Neural progenitor cell (in vitro differentiated cells): ENCODE data around the gene DDAH1.

Experiments
- CTCF ChIP-seq: fragments of 200-600 bp; sonication (generic); IDR thresholded peaks from 2 replicates; pipeline ENCODE4 v1.5.1; 2017; ENCODE audit warnings: antibody characterized with exemption, mild to moderate bottlenecking
- EZH2 ChIP-seq: fragments of 200-600 bp; sonication (generic); IDR thresholded peaks from 2 replicates; pipeline ENCODE4 v1.6.1; 2017; ENCODE audit warnings: antibody characterized with exemption, mild to moderate bottlenecking, moderate library complexity
- EZH2phosphoT487 ChIP-seq: fragments of 200-600 bp; sonication (generic); IDR thresholded peaks from 2 replicates; pipeline ENCODE4 v1.6.1; 2017; ENCODE audit warnings: antibody characterized with exemption

- TF ChIP-seq CTCF: no peak
- TF ChIP-seq EZH2: no peak
- TF ChIP-seq EZH2phosphoT487: no peak
Measured at GRCh38 chr1:85352055-85352454, 112.9 kb downstream of the DDAH1 start.
